Stimulated activated CD4-positive, alpha-beta T cell treated with anti-CD3 and anti-CD28 coated beads, Interleukin-2, amount 100 ng/mL, for 48 hours (primary cell): ENCODE data around the gene NRCAM.

ENCODE experiments used
- DNase-seq, 2 donors: peaks; one replicate each; pipeline ENCODE4 v3.0.0-alpha.2; 2020

The NRCAM gene

GRCh38 chr7:108335269-108335918, 120.8 kb downstream of the NRCAM start:
- DNase-seq: no peak

DNA sequence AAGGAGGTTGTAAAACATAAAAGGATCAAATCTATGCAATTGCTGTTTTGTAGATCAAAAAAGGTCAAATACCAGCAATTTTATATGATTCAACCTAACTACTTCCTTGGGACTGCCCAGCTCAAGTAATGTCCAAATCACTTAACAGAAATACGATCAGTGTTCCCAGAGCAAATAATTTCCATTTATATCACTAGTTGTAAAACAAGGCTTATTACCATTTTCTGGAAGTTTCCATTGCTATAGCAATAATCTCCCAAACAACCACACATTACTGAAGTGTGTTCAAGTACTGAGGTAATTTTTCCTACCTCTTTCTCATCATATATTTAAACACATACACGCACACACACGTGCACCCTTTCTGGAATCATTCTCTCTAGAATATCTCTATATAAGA, 123.3 kb downstream of the NRCAM start:
- no peak for DNase-seq

- no peak for DNase-seq
Observed at GRCh38 chr7:108331971-108332370, 124.3 kb downstream of the NRCAM start.

DNA sequence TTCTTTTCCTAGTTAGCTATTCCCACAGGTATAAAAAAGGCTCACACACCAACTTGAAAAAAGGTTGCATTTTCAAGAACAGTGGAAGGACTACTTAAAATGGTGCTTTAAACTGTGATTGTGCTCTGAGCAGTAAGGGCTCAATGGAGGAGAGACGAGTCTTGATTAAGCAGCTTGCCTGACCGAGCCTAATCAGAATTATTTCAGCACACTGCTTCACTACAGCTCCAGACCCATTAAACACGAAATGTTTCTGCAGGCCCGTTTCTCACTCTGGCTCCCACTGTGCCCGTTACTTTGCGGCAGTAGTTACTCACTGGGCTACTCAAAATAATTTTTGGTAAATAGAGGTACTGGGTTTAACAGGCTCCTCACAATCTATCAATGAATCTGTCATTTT, 126.0 kb downstream of the NRCAM start:
- DNase-seq: no peak

GRCh38 chr7:108329514-108329913, 126.7 kb downstream of the NRCAM start:
- DNase-seq: no peak

GRCh38 chr7:108328174-108328651, 128.0 kb downstream of the NRCAM start:
- DNase-seq: no peak

DNA sequence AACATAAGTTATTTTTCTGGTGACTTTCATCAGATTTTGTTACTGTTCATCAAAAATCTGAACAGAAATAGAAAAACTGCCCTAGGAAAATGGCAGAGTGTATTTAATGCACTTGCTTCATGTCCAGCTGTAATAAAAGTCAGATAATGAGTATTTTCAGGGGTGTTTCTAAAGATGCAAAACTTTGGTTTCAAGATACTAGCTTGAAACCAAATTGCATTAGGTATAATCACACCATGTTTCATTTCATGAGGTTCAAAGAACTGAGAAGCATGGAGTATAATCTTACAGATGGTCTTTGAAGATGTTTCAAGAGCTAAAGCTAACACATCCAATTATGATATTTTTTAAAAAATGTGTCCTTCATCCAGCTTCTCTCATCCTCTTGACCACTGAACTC, 128.9 kb downstream of the NRCAM start:
- DNase-seq: no peak

- no peak for DNase-seq
Observed at GRCh38 chr7:108326938-108327337, 129.3 kb downstream of the NRCAM start.

- no peak for DNase-seq
Observed at GRCh38 chr7:108324053-108325038, 131.9 kb downstream of the NRCAM start.

DNA sequence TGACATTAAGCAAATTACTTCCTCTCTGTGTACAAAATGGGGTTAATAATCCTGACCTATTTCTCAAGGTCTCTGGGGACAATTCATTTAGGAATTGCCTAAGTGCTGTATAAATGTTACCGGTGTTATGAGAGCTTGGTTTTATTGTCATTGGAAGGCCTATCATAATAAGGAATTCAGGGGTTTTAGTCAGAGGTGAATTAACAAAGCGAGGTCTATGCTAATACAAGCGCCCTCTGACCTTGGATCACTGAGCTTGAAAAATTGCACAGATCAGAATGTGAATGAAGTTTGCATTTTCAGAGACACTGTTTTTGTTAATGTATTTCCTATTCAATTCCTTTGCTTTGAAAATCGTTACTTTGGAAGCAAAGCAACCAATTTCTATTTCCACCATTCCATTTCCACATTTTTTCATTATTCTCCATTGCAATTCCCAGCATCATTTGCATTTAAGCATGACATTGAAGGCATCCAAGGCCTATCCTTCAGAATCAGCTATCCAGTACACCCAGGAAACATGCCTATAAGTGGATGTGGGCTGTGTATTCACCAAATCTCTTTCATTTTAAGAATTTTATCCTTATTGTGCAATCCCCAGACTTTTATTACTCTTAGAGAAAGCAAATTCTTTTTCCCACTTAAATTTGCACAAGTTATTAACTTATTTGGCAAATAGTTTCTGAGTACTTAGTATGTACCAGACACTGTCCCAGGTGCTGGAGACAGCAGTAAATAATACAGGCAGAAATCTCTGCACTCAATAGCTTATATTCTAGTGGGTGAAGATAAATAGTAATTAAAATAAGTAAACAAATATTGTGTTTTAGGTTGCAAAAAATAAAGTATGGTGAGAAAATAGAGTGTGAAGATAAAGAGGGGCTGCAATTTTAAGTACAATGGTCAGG, 133.1 kb downstream of the NRCAM start:
- no peak for DNase-seq

DNA sequence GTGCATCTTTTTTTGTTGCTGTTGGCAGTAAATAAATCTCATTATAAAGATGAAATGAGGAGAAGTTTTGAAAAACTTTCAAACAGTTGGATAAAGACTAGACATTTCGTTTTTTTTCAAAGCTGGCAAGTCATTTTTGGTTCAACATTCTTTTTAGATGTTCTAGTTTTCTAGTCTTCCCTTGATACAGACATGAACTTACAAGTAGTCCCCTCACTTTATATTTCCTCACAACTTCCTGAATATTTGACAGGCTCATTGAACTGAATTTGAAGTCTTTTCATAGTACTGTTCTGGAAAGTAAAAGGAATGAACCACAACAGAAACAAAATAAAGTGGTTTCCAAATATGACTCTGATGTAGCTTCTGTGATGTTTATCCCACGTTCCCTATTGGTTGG, 134.2 kb downstream of the NRCAM start:
- no peak for DNase-seq

- no peak for DNase-seq
Observed at GRCh38 chr7:108321359-108321758, 134.9 kb downstream of the NRCAM start.

DNA sequence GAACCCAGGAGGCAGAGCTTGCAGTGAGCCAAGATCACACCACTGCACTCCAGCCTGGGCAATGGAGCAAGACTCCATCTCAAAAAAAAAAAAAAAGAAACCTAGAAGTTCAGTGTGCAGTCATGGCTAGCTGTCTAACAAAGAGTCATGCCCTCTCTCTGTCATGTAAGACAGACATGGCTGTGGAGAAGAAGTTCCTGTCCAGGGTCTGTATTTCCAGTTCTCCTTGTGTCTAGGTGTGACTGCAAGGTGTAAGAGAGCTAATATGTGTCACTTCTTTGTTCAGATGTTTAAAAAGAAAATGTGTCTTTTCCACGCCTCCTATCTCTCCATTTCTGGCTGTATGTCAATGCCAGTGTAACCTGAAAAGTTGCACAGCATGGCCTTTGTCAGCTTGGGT, 139.5 kb downstream of the NRCAM start:
- no peak for DNase-seq

DNA sequence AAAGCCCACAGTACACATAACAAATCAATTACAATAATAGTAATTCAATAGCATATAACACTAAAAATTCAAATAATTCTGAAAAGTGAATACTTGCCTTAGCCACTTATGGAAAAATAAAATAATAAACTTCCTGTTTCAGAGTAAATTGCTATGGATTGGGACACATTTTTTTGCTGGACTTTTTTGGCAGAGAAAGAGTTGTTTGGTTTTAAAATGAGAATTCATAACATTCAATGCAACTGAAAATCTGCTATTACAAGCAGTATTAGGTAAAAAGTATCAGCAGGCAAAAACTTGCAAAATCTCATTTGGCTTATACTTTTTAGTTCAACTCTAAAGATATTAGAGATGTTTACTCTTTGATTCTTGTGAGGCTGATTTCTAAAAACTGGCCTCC, 141.7 kb downstream of the NRCAM start:
- no peak for DNase-seq

GRCh38 chr7:108314049-108314448, 142.2 kb downstream of the NRCAM start:
- no peak for DNase-seq

GRCh38 chr7:108313086-108313485, 143.2 kb downstream of the NRCAM start:
- no peak for DNase-seq

- DNase-seq: no peak
Observed at GRCh38 chr7:108311446-108312168, 144.6 kb downstream of the NRCAM start.

- DNase-seq: no peak
Observed at GRCh38 chr7:108310351-108310750, 145.9 kb downstream of the NRCAM start.

GRCh38 chr7:108308903-108309302, 147.3 kb downstream of the NRCAM start:
- DNase-seq: no peak

DNA sequence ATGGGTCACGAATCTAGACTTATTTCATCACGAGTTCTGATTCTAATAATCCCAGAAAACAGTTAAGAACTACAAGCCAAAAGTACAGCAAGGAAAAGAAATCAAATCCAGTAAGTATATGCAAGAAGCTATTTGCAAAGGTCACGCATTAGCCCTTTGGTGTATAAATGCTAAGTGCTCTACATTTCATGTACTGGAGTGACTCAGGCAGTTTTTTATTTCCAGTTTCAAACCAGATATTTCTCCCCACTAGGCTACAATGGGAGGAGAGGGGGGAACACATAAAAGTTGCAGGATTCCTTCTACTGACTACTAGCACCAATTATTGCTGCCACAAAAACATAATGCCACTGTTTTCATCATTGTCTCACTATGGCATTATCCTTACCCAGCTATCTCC, 148.0 kb downstream of the NRCAM start:
- DNase-seq: no peak

GRCh38 chr7:108307595-108307994, 148.6 kb downstream of the NRCAM start:
- DNase-seq: no peak

DNA sequence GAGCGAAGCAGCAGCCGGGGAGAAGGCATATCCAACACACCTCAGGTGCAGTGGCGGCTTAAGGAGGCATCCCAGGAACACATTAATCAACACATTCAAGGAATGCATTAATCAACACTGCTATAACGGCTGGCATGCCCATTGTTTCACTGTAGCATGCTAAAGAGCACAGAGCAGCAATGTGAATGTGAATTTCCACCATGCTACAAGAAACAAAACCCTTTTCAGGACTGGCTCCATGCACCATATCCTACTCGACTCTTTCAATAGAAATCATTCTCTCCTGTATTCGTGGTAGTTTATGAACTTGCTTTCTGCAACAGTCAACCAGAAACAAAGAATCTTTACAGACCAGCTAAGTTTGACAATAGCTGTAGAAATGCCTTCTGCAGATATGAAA, 149.0 kb downstream of the NRCAM start:
- no peak for DNase-seq
